K562 (cell line): ENCODE data around the gene HPS3. TPM values are rescaled to one million over a fixed set of nuclear protein-coding genes. Genes with fewer than 3 reads are reported as not detected.

Source experiments
- HDAC6 ChIP-seq: IDR thresholded peaks from 2 replicates; pipeline ENCODE4 v1.6.1; 2012; ENCODE audit warnings: low read depth, mild to moderate bottlenecking, control low read depth, inconsistent platforms, low read length, moderate library complexity
- HOXB6 ChIP-seq: fragments of 250-450 bp; sonication (Bioruptor Pico); IDR thresholded peaks from 2 replicates; pipeline ENCODE4 v1.5.1; 2022; ENCODE audit warnings: mild to moderate bottlenecking, borderline replicate concordance
- JUND ChIP-seq, 2 experiments: IDR thresholded peaks; 2 replicates in 1 of 2; 3 replicates in 1 of 2; pipeline ENCODE4 v1.6.1; 2011; ENCODE audit warnings: borderline replicate concordance in 2 of 2, low read depth in 2 of 2, low read length in 2 of 2, improper control_type of control experiment in 1 of 2, missing biosample characterization in 1 of 2, missing genetic modification characterization in 1 of 2, missing genetic modification reagents in 1 of 2
- KLF16 ChIP-seq: IDR thresholded peaks from 2 replicates; pipeline ENCODE4 v1.6.1; 2016; ENCODE audit warnings: antibody characterized with exemption
- MAFF ChIP-seq: IDR thresholded peaks from 2 replicates; pipeline ENCODE4 v1.6.1; 2012; ENCODE audit warnings: low read length, improper control_type of control experiment
- MECOM ChIP-seq: fragments of 250-450 bp; sonication (Bioruptor Pico); IDR thresholded peaks from 2 replicates; pipeline ENCODE4 v1.8.0; 2022; ENCODE audit warnings: inconsistent platforms
- MEF2A ChIP-seq: IDR thresholded peaks from 2 replicates; pipeline ENCODE4 v1.6.1; 2011; ENCODE audit warnings: low read depth, mild to moderate bottlenecking, low read length, moderate library complexity; ENCODE audit not compliant: control insufficient read depth
- MEF2D ChIP-seq: conservative IDR thresholded peaks from 2 replicates; pipeline ENCODE4 v1.6.1; 2016; ENCODE audit warnings: low read depth, missing genetic modification characterization, missing compliant biosample characterization
- MTF1 ChIP-seq: fragments of 250-450 bp; sonication (Bioruptor Pico); IDR thresholded peaks from 2 replicates; pipeline ENCODE4 v1.9.0; 2021; ENCODE audit warnings: moderate library complexity, mild to moderate bottlenecking, inconsistent platforms, borderline replicate concordance
- NCOA2 ChIP-seq, 2 experiments: fragments of 450-650 bp; IDR thresholded peaks; 2 replicates each; pipeline ENCODE4 v1.6.1; 2018; ENCODE audit warnings: mild to moderate bottlenecking in 2 of 2, moderate library complexity in 1 of 2; ENCODE audit not compliant: partially characterized antibody in 2 of 2
- NFRKB ChIP-seq: fragments of 450-650 bp; IDR thresholded peaks from 2 replicates; pipeline ENCODE4 v1.6.1; 2016; ENCODE audit warnings: low read depth
- NR2C1 ChIP-seq, 2 experiments: fragments of 450-650 bp; IDR thresholded peaks; 2 replicates each; pipeline ENCODE4 v1.6.1; 2017; ENCODE audit warnings: mild to moderate bottlenecking in 2 of 2, antibody characterized with exemption in 1 of 2, inconsistent platforms in 1 of 2, missing compliant biosample characterization in 1 of 2, missing genetic modification characterization in 1 of 2
- SMAD4 ChIP-seq: fragments of 250-450 bp; sonication (Bioruptor Pico); conservative IDR thresholded peaks from 2 replicates; pipeline ENCODE4 v1.8.0; 2021; ENCODE audit warnings: inconsistent platforms, mild to moderate bottlenecking, moderate library complexity
- SMARCE1 ChIP-seq: fragments of 450-650 bp; IDR thresholded peaks from 2 replicates; pipeline ENCODE4 v1.7.1; 2016; ENCODE audit warnings: mild to moderate bottlenecking
- ZFPM2 ChIP-seq: fragments of 250-450 bp; sonication (Bioruptor Pico); IDR thresholded peaks from 2 replicates; pipeline ENCODE4 v1.5.1; 2022; ENCODE audit warnings: mild to moderate bottlenecking
- ZNF134 ChIP-seq: fragments of 250-450 bp; sonication (Bioruptor Pico); conservative IDR thresholded peaks from 2 replicates; pipeline ENCODE4 v1.4.0; 2020
- ZNF282 ChIP-seq: sonication (generic); formaldehyde crosslinking; IDR thresholded peaks from 2 replicates; pipeline ENCODE4 v1.8.1; 2023; ENCODE audit warnings: missing genetic modification reagents
- ZNF347 ChIP-seq: fragments of 450-650 bp; formaldehyde crosslinking; IDR thresholded peaks from 2 replicates; pipeline ENCODE4 v1.4.0; 2020; ENCODE audit warnings: low read depth, mild to moderate bottlenecking, moderate library complexity
- ZNF589 ChIP-seq: fragments of 200-800 bp; sonication (Bioruptor generic); IDR thresholded peaks from 2 replicates; pipeline ENCODE4 v1.6.1; 2016; ENCODE audit warnings: low read depth, missing genetic modification characterization, missing compliant biosample characterization
- polyA plus RNA-seq, 8 experiments: library from polyadenylated mRNA; depleted of rRNA in 4 of 8; stranded (reverse) in 5 of 8; unstranded in 3 of 8; fragments of >200 nt; fragmentation: Nextera tagmentation in 2 of 8; fragmentation: Illumina TruSeq in 1 of 8; extraction: Ambion mirVana in 2 of 8; extraction: Trizol in 1 of 8; gene quantifications; 2 replicates each; pipeline versions ENCODE4 v1.2.1 to v1.2.3, GENCODE V29; 2011 to 2014; ENCODE audit warnings: inconsistent platforms in 1 of 8, missing spikeins in 1 of 8
- total RNA-seq, 7 experiments: library from RNA; depleted of rRNA in 6 of 7; stranded (reverse); fragments of >200 nt in 6 of 7; fragmentation: Illumina TruSeq in 2 of 7; extraction: Trizol in 2 of 7; gene quantifications; 2 replicates each; pipeline versions ENCODE4 v1.2.1 to v1.2.3, GENCODE V29; 2011 to 2021; ENCODE audit warnings: low replicate concordance in 1 of 7
- TF ChIP-seq, protein P1 (sequence below): sonication (generic); formaldehyde crosslinking; IDR thresholded peaks from 2 replicates; pipeline ENCODE4 v1.8.1; 2022; ENCODE audit warnings: missing genetic modification reagents
- TF ChIP-seq, protein P2 (sequence below): sonication (generic); formaldehyde crosslinking; IDR thresholded peaks from 2 replicates; pipeline ENCODE4 v1.8.1; 2023; ENCODE audit warnings: missing genetic modification reagents, mild to moderate bottlenecking, borderline replicate concordance
- TF ChIP-seq, protein P3 (sequence below): fragments of 450-650 bp; formaldehyde crosslinking; IDR thresholded peaks from 2 replicates; pipeline ENCODE4 v1.4.0; 2020; ENCODE audit warnings: mild to moderate bottlenecking, moderate library complexity

HPS3 gene
- total and polyA plus RNA-seq, 9 of the 15 experiments (the other 6 are each of a cell fraction or from before 2014, with no cell fraction given), result 1.2 to 11.3 (median 7.6) TPM

DNA sequence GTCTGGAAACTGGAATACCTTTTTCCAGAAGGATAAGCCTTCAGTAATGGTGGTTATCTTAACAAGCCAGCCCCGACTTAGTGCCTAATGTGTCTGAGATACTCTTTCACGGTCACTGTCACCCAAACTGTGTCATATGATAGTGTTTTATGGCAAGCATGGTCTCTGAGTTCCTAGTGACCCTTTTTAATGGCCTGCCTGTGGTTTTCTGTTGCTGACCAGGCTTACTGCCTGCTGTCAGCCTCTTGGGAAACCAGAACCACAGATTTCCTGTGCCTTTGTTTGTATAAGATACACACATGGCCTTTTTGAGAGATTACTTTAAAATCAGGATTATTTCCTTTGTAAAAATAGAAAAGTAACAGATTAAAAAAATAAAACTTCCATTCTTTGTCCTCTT is 22.4 kb downstream of the HPS3 start (continued):
- TF ChIP-seq MTF1 (CRISPR knock-in tag), result no peak
- peak; percentile 50 for TF ChIP-seq JUND (IDR thresholded peaks at IDR 0.05; ENCODE audit: borderline replicate concordance, low read depth, low read length)
- TF ChIP-seq JUND (tag; IDR thresholded peaks at IDR 0.05; ENCODE audit: borderline replicate concordance, low read depth, low read length), result peak; percentile 67; the same call in 1 of the 3 replicates
- TF ChIP-seq SMAD4 (CRISPR knock-in tag), result peak; percentile 88
- no peak for TF ChIP-seq MAFF
- peak; percentile 81 for TF ChIP-seq SMARCE1
- no peak for TF ChIP-seq ZNF282
- TF ChIP-seq ZNF134 (CRISPR knock-in tag), result 0 out of 2 replicates have a peak, but pooled peaks have one; percentile 27
- no peak for TF ChIP-seq NR2C1 (IDR thresholded peaks at IDR 0.05)
- peak; percentile 33; the same call in 1 of the 2 replicates for TF ChIP-seq NR2C1 (tag; IDR thresholded peaks at IDR 0.05)
- TF ChIP-seq, protein P1, sequence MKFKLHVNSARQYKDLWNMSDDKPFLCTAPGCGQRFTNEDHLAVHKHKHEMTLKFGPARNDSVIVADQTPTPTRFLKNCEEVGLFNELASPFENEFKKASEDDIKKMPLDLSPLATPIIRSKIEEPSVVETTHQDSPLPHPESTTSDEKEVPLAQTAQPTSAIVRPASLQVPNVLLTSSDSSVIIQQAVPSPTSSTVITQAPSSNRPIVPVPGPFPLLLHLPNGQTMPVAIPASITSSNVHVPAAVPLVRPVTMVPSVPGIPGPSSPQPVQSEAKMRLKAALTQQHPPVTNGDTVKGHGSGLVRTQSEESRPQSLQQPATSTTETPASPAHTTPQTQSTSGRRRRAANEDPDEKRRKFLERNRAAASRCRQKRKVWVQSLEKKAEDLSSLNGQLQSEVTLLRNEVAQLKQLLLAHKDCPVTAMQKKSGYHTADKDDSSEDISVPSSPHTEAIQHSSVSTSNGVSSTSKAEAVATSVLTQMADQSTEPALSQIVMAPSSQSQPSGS (CRISPR knock-in tag), result no peak
- TF ChIP-seq MECOM, result peak; percentile 79; the same call in 1 of the 2 replicates
- no peak for TF ChIP-seq HDAC6
- no peak for TF ChIP-seq ZFPM2
- no peak for TF ChIP-seq HOXB6 (CRISPR knock-in tag)
- TF ChIP-seq, protein P2, sequence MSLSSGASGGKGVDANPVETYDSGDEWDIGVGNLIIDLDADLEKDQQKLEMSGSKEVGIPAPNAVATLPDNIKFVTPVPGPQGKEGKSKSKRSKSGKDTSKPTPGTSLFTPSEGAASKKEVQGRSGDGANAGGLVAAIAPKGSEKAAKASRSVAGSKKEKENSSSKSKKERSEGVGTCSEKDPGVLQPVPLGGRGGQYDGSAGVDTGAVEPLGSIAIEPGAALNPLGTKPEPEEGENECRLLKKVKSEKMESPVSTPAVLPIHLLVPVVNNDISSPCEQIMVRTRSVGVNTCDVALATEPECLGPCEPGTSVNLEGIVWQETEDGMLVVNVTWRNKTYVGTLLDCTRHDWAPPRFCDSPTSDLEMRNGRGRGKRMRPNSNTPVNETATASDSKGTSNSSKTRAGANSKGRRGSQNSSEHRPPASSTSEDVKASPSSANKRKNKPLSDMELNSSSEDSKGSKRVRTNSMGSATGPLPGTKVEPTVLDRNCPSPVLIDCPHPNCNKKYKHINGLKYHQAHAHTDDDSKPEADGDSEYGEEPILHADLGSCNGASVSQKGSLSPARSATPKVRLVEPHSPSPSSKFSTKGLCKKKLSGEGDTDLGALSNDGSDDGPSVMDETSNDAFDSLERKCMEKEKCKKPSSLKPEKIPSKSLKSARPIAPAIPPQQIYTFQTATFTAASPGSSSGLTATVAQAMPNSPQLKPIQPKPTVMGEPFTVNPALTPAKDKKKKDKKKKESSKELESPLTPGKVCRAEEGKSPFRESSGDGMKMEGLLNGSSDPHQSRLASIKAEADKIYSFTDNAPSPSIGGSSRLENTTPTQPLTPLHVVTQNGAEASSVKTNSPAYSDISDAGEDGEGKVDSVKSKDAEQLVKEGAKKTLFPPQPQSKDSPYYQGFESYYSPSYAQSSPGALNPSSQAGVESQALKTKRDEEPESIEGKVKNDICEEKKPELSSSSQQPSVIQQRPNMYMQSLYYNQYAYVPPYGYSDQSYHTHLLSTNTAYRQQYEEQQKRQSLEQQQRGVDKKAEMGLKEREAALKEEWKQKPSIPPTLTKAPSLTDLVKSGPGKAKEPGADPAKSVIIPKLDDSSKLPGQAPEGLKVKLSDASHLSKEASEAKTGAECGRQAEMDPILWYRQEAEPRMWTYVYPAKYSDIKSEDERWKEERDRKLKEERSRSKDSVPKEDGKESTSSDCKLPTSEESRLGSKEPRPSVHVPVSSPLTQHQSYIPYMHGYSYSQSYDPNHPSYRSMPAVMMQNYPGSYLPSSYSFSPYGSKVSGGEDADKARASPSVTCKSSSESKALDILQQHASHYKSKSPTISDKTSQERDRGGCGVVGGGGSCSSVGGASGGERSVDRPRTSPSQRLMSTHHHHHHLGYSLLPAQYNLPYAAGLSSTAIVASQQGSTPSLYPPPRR, result no peak
- 0 out of 2 replicates have a peak, but pooled peaks have one; percentile 51 for TF ChIP-seq MEF2D (tag)
- peak; percentile 68; the same call in 1 of the 2 replicates for TF ChIP-seq ZNF589
- TF ChIP-seq NCOA2 (IDR thresholded peaks at IDR 0.05; ENCODE audit: partially characterized antibody in 2 of 2), result peak; percentile 41 to 42
- TF ChIP-seq KLF16, result peak; percentile 95
- TF ChIP-seq NFRKB, result no peak
- TF ChIP-seq, protein P3, sequence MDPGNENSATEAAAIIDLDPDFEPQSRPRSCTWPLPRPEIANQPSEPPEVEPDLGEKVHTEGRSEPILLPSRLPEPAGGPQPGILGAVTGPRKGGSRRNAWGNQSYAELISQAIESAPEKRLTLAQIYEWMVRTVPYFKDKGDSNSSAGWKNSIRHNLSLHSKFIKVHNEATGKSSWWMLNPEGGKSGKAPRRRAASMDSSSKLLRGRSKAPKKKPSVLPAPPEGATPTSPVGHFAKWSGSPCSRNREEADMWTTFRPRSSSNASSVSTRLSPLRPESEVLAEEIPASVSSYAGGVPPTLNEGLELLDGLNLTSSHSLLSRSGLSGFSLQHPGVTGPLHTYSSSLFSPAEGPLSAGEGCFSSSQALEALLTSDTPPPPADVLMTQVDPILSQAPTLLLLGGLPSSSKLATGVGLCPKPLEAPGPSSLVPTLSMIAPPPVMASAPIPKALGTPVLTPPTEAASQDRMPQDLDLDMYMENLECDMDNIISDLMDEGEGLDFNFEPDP (CRISPR knock-in tag), result no peak
- TF ChIP-seq MEF2A, result 0 out of 2 replicates have a peak, but pooled peaks have one; percentile 28
- no peak for TF ChIP-seq ZNF347 (CRISPR knock-in tag)
